ENCODE measurements around the gene SLX4IP.

SLX4IP gene

GRCh38 chr20:10671221-10671918 lies 236.3 kb downstream of the SLX4IP start:
- peak; percentile 48 for DNase-seq

- DNase-seq, result peak; percentile 36
Measured at GRCh38 chr20:10671919-10672623, 237.0 kb downstream of the SLX4IP start.

GRCh38 chr20:10672624-10673127 lies 237.6 kb downstream of the SLX4IP start:
- peak; percentile 75 for DNase-seq

- peak; percentile 37 for DNase-seq
Measured at GRCh38 chr20:10673176-10673841, 238.2 kb downstream of the SLX4IP start.

- peak; percentile 80 for DNase-seq
Measured at GRCh38 chr20:10673842-10674683, 239.0 kb downstream of the SLX4IP start, which contains the start of gene JAG1. Gene JAG1, minus strand, starts transcription at chr20:10673999. Its CDS starts 469 bp downstream, at chr20:10673530.

GRCh38 chr20:10674684-10675449 lies 239.8 kb downstream of the SLX4IP start:
- DNase-seq, result peak; percentile 66

- no peak for DNase-seq
Measured at GRCh38 chr20:10675450-10675848, 240.3 kb downstream of the SLX4IP start.

- no peak for DNase-seq
Measured at GRCh38 chr20:10676518-10676917, 241.4 kb downstream of the SLX4IP start.
